Colonic mucosa (tissue), 4 donors: ENCODE data around the gene AUH. TPM values are rescaled to one million over a fixed set of nuclear protein-coding genes. Genes with fewer than 3 reads are reported as not detected.
"Not testable (repeated sequence)": the region's sequence is repeated elsewhere in the genome, so short reads cannot be mapped to it uniquely, and the experiment has no call there.

Experiments used
- DNase-seq: peaks from one replicate; pipeline ENCODE4 v3.0.0-alpha.2; 2020
- H3K27ac ChIP-seq: fragments of 200-600 bp; one replicate; pipeline ENCODE4 v1.8.0; 2021
- H3K27me3 ChIP-seq: fragments of 200-600 bp; one replicate; pipeline ENCODE4 v1.8.0; 2021
- H3K36me3 ChIP-seq: fragments of 200-600 bp; one replicate; pipeline ENCODE4 v1.8.0; 2021
- H3K4me1 ChIP-seq: fragments of 200-600 bp; one replicate; pipeline ENCODE4 v1.8.0; 2021; ENCODE audit warnings: mild to moderate bottlenecking
- H3K4me3 ChIP-seq: fragments of 200-600 bp; one replicate; pipeline ENCODE4 v1.8.0; 2021
- H3K9ac ChIP-seq, 2 donors: one replicate each; pipeline ENCODE4 v1.7.0; 2013; ENCODE audit warnings: control low read depth in 2 of 2, low read depth in 2 of 2, low read length in 2 of 2
- H3K9me3 ChIP-seq: fragments of 200-600 bp; one replicate; pipeline ENCODE4 v1.8.0; 2021
- CTCF ChIP-seq: fragments of 200-600 bp; IDR thresholded peaks from one replicate; pipeline ENCODE4 v1.8.0; 2022; ENCODE audit warnings: antibody characterized with exemption, mild to moderate bottlenecking
- intact Hi-C: fragments of 100-400 bp; cut with DNase I; formaldehyde crosslinking; loops from one replicate; pipeline ENCODE4 v1.14.1; 2022
- total RNA-seq, 2 donors: library from RNA; stranded (reverse); fragmentation: NEBNext Ultra II Directional in 1 of 2; extraction: Animal tissue kit (Norgen Biotek cat#: 25700) in 1 of 2; gene quantifications; one replicate each; pipeline ENCODE4 v1.2.1, GENCODE V29; 2021
- donor health status: healthy.
- donor health status: DM: no; HTN: no; CAD: no.
- donor health status: DM: no; HTN: no; CAD: no.

Gene AUH
- total RNA-seq, 2 donors from 2014 or later = 21.5 to 47.6 TPM

- H3K27ac ChIP-seq = no peak overlapping the region
- H3K4me1 ChIP-seq = no peaks in the 10 kb centered on the region
- H3K36me3 ChIP-seq = no peaks in the 10 kb centered on the region
- no peaks in the 10 kb centered on the region for H3K27me3 ChIP-seq
- TF ChIP-seq CTCF = no peak
- no peak overlapping the region for H3K4me3 ChIP-seq
- H3K9ac ChIP-seq = no peak overlapping the region
- no peak for DNase-seq
- intact Hi-C loops = no loop called here
- H3K9me3 ChIP-seq = no peaks in the 10 kb centered on the region
Measured at GRCh38 chr9:91384954-91385353, 23.2 kb upstream of the AUH start.

- no peak overlapping the region for H3K4me3 ChIP-seq
- DNase-seq = no peak
- H3K4me1 ChIP-seq = no peaks in the 10 kb centered on the region
- no peak for TF ChIP-seq CTCF
- no peaks in the 10 kb centered on the region for H3K36me3 ChIP-seq
- no peaks in the 10 kb centered on the region for H3K9me3 ChIP-seq
- no peaks in the 10 kb centered on the region for H3K27me3 ChIP-seq
- intact Hi-C loops = no loop called here
- no peak overlapping the region for H3K27ac ChIP-seq
- no peak overlapping the region for H3K9ac ChIP-seq
Measured at GRCh38 chr9:91383577-91383976, 21.9 kb upstream of the AUH start.

DNA sequence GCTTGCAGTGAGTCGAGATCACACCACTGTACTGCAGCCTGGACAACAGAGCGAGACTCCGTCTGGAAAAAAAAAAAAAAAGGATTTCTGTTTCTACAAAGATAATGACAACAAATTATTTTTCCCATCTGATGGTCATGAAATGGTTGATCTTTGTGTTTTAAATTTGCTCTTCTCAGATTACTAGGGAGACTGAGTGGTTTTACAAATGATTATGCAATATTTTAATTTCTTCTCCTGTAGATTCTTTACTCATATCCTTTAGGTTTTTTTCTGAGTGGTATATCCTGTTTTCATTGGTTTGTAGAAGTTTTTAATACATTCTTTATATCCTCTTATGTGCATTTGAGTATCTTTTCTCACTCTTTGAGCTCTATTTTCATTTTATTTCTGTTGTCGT is 20.6 kb upstream of the AUH start:
- H3K27ac ChIP-seq = no peak overlapping the region

DNA sequence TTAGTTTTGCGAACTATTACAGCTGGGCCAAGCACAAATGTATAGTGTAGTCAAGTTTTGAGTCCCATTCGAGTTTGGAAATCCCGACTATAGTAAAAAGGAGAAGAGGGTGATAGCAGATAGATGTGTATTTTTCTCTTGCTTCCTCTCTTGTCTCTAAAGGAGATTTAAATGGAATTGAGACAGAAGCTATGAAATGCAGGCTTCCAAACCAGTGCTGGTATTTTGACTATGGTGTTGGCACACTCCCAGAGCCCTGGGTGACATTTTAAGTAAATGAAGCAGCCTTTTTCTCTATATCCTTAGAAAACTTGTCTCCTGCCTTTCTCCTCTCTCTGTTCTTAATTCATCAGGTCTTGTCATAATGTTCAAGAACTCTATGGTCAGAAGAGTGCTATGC is 17.7 kb upstream of the AUH start:
- no peak overlapping the region for H3K4me3 ChIP-seq
- no peaks in the 10 kb centered on the region for H3K4me1 ChIP-seq
- H3K9me3 ChIP-seq = no peaks in the 10 kb centered on the region
- H3K9ac ChIP-seq = no peak overlapping the region
- DNase-seq = no peak
- intact Hi-C loops = no loop called here
- TF ChIP-seq CTCF = no peak
- H3K27ac ChIP-seq = no peak overlapping the region
- H3K36me3 ChIP-seq = no peaks in the 10 kb centered on the region
- no peaks in the 10 kb centered on the region for H3K27me3 ChIP-seq

More for the DNA sequence above, 20.6 kb upstream of the AUH start:
- Histone ChIP-seq H3K4me1 (no peaks in the 10 kb centered on the region), H3K36me3 (no peaks in the 10 kb centered on the region), H3K27me3 (no peaks in the 10 kb centered on the region), H3K9ac (no peak overlapping the region), H3K9me3 (no peaks in the 10 kb centered on the region), H3K4me3 (no peak overlapping the region)
- intact Hi-C loops = no loop called here
- no peak for TF ChIP-seq CTCF
- DNase-seq = no peak

DNA sequence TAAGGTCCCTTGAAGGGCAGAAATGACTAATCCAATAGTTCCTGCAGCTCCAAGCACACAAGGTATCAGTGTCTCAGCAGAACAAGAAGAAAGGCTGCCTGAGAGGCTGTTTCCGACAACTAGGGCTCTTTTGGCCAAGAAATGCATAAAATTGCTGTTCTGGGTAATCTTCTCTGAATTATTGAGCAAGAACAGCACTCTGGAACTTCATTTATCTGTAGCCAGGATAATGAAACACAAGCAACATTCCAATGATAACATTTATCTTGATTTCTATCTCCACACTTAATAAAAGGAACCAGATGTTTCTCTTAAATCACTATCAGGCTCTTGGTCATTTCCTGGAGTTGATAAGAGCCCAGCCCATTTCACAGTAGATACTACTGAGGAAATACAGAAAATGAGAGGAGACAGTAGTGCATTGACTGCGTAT is 17.0 kb upstream of the AUH start:
- TF ChIP-seq CTCF = no peak
- Histone ChIP-seq H3K27me3 (no peaks in the 10 kb centered on the region), H3K4me1 (no peaks in the 10 kb centered on the region), H3K9me3 (no peaks in the 10 kb centered on the region), H3K4me3 (no peak overlapping the region), H3K9ac (no peak overlapping the region), H3K27ac (no peak overlapping the region), H3K36me3 (no peaks in the 10 kb centered on the region)
- DNase-seq = no peak
- intact Hi-C loops = no loop called here

GRCh38 chr9:91378054-91378453 is 16.3 kb upstream of the AUH start:
- H3K36me3 ChIP-seq, DNase-seq, intact Hi-C loops, H3K9ac ChIP-seq, H3K4me1 ChIP-seq, H3K9me3 ChIP-seq, H3K4me3 ChIP-seq, H3K27me3 ChIP-seq, H3K27ac ChIP-seq: not testable (repeated sequence)
